GM21423 (cell line): ENCODE data around the gene HMMR.
A peak's percentile ranks its signal among the peaks of the same experiment; 100 is the strongest.

Source experiments
- ATAC-seq: cut with Tn5 transposase; IDR thresholded peaks from one replicate; pipeline ENCODE4 v1.9.1; 2021; ENCODE audit warnings: mild to moderate bottlenecking, moderate library complexity; ENCODE audit not compliant: unreplicated experiment

Gene HMMR

DNA sequence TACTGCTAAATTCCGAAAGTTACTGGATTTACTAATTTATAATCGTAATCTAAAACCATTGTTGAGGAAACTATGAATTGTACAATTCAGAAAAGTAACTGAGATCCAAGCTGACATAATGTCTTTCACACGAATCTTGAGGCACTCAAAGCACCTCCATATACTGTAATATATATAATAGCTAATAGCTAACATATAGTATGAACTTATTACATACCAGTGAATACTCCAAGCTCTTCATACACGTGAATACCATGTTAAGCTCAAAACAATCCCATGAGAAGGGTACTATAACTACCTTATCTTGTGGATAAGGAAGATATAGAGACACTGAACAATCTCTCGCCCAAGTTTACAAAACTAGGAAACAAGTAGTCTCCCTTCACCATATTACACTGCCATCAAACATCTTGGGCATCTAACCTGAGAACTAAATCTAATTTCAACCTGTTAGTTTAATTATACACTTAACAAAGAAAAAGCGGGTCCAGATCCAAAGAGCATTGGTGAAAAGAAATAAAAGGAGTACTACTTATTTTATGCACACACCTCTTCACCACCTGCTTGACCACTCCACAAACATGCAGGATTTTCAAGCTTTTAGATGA, 1.6 kb upstream of the HMMR start:
- no peak for ATAC-seq

DNA sequence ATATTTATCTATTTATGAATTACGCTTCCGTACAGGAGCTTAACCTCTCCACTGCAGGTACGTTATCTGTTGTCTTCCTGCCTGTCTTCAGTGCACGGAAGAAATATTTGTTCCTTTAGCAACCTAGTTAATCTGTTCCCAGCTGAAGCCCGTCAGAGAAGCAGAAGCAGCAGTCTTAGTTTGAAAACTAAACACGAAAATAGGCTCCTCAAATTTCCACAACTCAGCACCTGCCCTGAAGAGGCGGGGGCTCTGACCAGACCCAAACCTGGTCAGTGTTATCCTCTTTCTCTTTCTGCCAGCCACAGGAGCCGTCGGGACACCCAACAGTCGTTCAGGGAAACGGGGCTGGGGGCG, 992 bp upstream of the HMMR start:
- peak; percentile 3 for ATAC-seq

- peak; percentile 81 for ATAC-seq
Observed at GRCh38 chr5:163459819-163460561, 442 bp upstream of the HMMR start, which contains the start of gene NUDCD2. Gene NUDCD2, minus strand, starts transcription at chr5:163460102. Its CDS starts 52 bp downstream, at chr5:163460050.

- no peak for ATAC-seq
Observed at GRCh38 chr5:163463063-163463435, 2.6 kb downstream of the HMMR start.

DNA sequence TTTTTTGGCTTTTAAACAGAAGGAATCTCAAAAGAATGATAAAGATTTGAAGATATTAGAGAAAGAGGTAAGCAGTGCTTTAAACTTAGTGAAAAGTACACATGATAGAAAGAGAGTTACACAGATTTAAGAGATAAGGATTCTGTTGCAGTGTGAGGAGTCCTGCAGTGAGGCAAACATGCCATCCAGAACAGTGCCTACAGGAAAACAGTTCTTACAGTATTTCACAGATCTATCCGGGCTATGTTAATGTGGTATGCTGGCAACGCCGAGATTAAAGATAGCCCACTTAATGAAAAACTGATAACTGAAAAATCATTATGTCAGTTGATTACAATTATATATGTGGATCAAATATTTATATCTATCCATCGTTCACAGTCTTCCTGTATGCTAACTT, 7.2 kb downstream of the HMMR start:
- no peak for ATAC-seq

DNA sequence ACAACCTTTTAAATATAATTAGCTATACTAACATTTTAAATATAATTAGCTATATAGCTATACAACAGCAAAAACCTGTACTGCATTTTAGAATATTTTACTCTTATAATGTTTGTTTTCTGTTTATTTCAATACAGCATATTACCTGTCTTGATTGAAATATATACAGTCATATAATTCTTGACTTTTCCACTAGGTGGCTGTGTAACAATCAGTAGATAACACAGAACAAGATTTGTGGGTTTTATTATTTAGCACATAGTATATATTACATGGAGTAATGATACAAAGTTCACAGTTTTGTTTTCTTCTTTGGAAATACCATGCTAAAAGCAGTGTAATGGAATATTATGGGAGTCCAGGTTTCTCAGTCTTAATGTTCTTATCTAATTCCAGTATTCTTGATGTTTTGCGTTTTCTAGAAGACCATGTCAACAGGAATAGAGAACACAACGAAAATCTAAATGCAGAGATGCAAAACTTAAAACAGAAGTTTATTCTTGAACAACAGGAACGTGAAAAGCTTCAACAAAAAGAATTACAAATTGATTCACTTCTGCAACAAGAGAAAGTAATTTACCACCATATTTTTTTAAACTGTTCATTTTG, 13.3 kb downstream of the HMMR start:
- peak; percentile 76 for ATAC-seq

DNA sequence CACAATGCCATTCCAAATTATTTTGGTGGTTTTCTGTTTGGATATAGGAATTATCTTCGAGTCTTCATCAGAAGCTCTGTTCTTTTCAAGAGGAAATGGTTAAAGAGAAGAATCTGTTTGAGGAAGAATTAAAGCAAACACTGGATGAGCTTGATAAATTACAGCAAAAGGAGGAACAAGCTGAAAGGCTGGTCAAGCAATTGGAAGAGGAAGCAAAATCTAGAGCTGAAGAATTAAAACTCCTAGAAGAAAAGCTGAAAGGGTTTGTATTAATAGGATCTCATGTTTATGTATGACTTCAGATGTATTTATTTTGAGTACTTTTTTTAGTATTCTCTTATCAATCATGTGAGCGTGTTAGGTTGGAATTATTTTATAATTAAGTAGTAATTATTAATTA, 15.0 kb downstream of the HMMR start:
- ATAC-seq, result no peak

- ATAC-seq, result no peak
Observed at GRCh38 chr5:163478126-163478981, 17.9 kb downstream of the HMMR start.

DNA sequence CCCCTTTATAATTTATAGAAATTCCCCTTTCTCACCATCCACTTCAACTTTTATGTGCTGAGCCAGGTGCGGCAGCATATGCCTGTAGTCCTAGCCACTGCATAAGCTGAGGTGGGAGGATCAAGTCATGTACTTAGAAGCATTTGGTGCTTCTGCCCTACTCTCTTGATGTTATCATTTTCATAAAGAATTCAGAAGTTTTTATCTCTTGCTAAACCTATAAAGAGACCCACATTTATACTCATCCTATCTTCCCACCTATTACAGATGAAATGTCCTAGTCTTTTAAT, 18.5 kb downstream of the HMMR start:
- ATAC-seq, result no peak

DNA sequence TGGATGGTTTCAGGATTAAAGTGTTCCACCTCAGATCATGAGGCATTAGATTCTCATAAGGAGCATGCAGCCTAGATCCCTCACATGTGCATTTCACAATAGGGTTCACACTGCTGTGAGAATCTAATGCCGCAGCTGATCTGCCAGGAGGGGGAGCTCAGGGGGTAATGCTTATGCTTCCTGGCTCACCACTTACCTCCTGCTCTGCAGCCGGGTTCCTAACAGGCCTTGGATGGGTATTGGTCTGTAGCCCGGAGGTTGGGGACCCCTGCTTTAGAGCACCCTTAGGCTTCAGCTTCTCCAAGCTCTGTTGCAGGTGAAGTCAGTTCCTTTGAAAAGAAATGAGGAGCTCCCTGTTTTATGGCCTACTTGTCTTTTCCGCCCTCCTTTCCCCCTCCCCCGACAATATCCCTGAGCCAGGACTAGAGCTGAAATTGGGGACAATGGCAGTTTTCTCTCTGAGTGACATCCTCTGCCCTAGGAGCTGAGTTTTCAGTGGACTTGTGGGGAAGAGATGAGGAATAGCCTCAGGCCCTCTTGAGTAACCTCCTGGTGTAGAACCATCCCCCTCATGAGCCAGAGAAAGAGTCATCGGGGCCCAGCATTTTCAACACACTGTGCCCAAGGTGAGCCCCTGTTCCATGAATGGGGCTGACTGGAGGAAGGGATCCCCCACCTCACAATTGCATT, 28.8 kb downstream of the HMMR start:
- ATAC-seq, result no peak

GRCh38 chr5:163489745-163490075, 29.3 kb downstream of the HMMR start:
- no peak for ATAC-seq

GRCh38 chr5:163496286-163496685, 35.9 kb downstream of the HMMR start:
- no peak for ATAC-seq

DNA sequence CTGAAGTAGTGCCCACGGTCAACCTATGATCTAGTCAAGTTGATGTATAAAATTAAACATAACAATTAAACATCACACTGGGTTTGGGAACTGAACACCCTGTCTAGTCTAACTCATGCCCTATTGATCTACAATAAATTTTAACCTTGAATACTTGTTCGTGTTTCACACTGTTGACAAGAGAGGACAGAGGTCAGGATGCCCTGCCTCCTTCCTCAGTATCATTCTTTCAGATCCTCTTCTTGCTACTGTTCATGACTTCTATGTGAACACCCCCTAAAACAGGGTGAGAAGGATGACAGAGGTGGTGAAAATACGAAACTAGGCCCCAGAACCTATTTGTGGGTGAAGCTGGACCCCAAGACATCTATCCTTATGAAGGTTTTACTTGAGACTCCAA, 36.9 kb downstream of the HMMR start:
- ATAC-seq, result no peak

GRCh38 chr5:163498886-163499285, 38.5 kb downstream of the HMMR start:
- no peak for ATAC-seq

DNA sequence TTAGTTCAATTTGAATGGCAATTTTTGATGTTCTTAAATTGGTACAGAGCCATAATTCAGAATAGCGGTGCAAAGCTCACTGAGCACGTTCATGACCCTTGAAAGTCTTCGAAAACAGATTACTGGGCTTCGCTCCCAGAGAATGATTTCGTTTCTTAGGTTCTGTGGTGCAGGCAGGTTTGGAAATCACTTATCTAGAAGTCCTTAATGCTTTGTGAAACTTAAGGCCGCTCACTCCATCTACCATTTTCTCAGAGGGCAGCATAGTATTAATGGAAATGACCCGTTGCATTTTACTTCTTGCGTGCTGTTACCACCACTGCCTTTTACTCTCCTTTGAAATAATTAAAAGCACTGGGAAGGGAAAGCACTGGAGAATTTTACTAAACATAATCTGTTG, 42.1 kb downstream of the HMMR start:
- no peak for ATAC-seq

- ATAC-seq, result peak; percentile 13
Observed at GRCh38 chr5:163503106-163504078, 43.0 kb downstream of the HMMR start.

DNA sequence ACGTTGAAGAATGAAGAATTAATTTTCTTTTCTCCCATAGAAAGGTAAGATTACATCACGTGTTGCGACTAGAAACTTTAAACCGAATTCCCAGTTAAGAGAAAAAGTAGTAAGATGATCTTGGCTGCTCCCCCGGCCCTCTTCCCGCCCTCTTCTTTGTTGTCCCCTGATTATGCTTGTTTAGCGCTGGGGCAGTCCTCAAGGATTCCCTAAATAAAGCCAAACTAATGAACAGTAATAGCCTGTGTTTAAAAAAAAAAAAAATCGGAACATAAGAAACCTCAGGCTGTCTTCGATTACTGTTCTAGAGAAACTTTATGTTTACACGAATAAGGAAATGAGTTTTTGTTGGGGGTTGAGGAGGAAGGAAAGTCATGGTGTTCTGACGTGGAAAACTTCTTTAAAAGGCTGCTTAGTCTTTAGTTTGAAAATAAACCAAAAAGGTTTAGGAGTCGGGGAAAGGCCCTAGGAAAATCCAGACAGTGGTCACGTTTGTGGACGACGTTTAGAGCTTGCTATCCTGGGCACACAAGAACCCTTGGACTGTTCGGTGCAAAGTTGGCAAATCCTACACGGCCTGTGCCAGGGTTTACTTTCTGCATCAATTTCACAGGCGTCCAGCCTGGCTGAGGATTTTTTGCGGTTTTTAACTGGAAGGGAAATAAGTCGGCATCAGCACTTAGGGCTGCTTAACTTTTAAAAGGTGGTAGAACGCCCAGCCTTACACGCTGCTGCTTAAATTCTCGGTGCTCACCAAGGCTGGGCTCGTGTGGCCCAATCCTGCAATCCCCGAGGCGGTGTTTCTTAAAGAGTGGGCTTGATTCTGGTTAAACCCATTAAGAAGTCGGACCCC, 43.9 kb downstream of the HMMR start:
- ATAC-seq, result no peak

DNA sequence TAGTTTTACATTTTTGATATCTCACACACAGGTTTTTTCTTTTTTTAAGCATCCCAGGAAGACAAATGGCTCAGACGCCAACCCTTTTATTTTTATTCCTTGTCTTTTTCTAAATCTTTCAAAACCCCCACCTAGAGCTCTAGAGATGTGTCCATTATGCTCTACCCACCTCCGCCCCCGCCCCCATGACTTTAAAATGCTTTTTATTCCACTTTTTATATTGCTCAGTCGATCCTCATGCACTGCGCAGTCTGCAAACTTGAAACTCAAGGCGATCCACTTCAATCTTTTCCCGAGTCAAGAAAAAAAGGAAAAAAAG, 44.6 kb downstream of the HMMR start:
- ATAC-seq, result no peak

- peak; percentile 87 for ATAC-seq
Observed at GRCh38 chr5:163505368-163506094, 45.1 kb downstream of the HMMR start, which contains the start of gene MAT2B. Gene MAT2B, plus strand, starts transcription at chr5:163505619. Its CDS starts 68 bp downstream, at chr5:163505687.
